Vagina (tissue), 2 donors: ENCODE data around the gene FAS.

Experiments
- POLR2A ChIP-seq, 2 donors: fragments of 450-650 bp; IDR thresholded peaks; one replicate each; pipeline ENCODE4 v1.6.1; 2017; ENCODE audit warnings: antibody characterized with exemption in 2 of 2, mild to moderate bottlenecking in 2 of 2, moderate library complexity in 2 of 2
- POLR2AphosphoS5 ChIP-seq, 2 donors: sonication (generic); formaldehyde crosslinking; IDR thresholded peaks; one replicate each; pipeline ENCODE4 v1.9.0; 2017; ENCODE audit warnings: antibody characterized with exemption in 2 of 2, mild to moderate bottlenecking in 2 of 2, low read depth in 1 of 2; ENCODE audit not compliant: insufficient read depth in 1 of 2
- TF ChIP-seq, protein P1 (sequence below), 3 experiments: fragments of 450-650 bp in 2 of 3; fragments of 200-600 bp in 1 of 3; sonication (generic) in 1 of 3; IDR thresholded peaks; one replicate each; pipeline ENCODE4 v1.5.1; 2017 to 2019; ENCODE audit warnings: antibody characterized with exemption in 3 of 3, mild to moderate bottlenecking in 2 of 3, moderate library complexity in 2 of 3

DNA sequence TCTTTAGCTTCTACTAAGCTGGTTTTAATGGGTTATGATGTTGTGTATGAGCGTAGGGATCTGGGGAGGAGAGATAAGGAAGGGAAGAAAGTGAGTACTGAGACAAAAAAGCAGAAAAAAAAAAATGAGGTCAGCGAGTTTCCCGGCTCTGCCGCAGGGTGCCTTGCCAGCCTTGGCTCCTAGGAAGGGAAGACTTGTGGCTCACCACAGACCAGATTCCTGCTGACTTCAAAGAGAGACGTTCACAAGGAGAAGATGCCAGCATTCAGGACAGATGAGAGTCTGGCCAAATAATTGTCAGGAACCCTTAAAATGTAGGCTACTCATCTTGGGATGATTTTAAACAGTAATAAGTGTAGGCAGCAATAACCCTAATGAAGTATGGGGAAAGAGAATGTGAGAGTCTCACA is 11.4 kb upstream of the FAS start:
- TF ChIP-seq POLR2A (IDR thresholded peaks at IDR 0.05) (no peak), POLR2AphosphoS5 (IDR thresholded peaks at IDR 0.05; ENCODE audit: insufficient read depth in 1 of 2, low read depth in 1 of 2) (peak in 1 of 2 donors; percentile 59)
- TF ChIP-seq, protein P1, sequence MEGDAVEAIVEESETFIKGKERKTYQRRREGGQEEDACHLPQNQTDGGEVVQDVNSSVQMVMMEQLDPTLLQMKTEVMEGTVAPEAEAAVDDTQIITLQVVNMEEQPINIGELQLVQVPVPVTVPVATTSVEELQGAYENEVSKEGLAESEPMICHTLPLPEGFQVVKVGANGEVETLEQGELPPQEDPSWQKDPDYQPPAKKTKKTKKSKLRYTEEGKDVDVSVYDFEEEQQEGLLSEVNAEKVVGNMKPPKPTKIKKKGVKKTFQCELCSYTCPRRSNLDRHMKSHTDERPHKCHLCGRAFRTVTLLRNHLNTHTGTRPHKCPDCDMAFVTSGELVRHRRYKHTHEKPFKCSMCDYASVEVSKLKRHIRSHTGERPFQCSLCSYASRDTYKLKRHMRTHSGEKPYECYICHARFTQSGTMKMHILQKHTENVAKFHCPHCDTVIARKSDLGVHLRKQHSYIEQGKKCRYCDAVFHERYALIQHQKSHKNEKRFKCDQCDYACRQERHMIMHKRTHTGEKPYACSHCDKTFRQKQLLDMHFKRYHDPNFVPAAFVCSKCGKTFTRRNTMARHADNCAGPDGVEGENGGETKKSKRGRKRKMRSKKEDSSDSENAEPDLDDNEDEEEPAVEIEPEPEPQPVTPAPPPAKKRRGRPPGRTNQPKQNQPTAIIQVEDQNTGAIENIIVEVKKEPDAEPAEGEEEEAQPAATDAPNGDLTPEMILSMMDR (IDR thresholded peaks at IDR 0.05) = no peak
